IPS DF 19.7 (cell line): Measurements from ENCODE around the gene RPS24.

Experiments
- DNase-seq: peaks from one replicate; pipeline ENCODE4 v3.0.0-alpha.2; 2013; ENCODE audit warnings: low read depth, low spot score

The RPS24 gene

DNA sequence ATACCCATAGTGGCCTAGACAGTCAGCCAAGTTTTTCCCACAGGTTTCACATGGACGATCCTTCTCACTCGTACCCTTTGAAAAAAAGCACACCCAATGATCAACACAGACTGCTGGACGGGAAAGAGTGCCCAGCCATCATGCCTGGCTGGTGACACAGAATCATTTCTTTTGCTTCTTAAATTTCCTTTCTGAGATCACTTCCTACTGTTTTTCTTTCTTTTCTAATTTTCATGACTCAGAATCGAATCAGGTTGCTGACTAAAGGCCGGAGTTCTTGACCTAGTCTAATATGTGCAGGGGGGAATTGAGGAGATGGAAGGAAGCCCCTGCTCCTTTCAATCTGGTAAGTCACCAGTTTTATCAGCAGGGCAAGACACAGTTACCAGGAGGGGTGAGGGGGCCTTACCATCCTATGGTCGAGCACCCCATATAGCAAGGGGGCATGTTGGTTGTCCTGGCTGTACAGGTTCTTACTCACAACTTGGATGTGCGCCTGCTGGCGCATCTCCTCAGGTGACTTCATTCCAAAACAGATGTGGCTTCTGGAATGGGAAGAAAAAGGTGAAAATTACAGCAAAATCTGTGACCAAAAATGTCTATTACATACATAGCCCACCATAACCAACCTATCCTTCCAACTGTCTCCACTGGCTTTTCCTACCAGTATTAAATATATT is 7.8 kb upstream of the RPS24 start:
- DNase-seq = no peak

DNA sequence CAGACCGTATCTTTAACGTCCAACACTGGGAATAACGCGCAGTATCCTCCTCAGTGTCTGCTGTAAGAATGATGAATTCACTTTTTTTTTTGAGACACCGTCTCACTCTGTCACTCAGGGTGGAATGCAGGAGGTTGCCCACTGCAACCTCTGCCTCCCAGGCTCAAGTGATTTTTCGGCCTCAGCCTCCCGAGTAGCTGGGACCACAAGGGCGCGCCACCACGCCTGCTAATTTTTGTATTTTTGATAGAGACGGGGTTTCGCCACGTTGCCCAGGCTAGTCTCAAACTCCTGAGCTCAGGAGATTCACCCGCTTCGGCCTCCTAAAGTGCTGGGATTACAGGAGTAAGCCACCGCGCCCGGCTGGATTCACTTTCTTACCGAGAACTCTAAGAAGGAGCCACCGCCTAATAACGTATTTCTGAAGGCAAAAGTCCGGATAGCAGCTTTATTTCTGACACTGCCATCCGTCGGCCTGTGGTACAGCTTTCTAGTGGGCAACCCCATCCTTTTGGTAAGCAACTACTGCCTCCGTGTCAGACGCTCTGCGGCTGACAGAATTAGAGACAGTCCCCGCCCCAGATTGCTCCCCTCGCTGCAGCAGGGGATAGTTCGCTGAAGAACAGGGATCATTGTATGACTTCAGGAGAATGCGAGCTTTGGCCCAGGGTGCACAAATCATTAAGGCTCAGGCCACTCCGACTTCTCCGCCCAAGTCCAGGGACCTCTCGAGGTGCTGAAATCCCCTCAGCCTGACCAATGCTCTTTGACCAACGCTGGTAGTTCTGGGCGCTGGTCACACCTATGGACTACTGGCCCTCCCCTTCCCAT is 5.0 kb upstream of the RPS24 start:
- no peak for DNase-seq

- peak; percentile 93 for DNase-seq
Measured at GRCh38 chr10:78029269-78030226, 4.1 kb upstream of the RPS24 start, which contains the start of gene POLR3A. POLR3A (minus strand) TSS chr10:78029515; CDS start chr10:78029407, 108 bp downstream.

GRCh38 chr10:78033387-78033636 is 351 bp upstream of the RPS24 start:
- no peak for DNase-seq

DNA sequence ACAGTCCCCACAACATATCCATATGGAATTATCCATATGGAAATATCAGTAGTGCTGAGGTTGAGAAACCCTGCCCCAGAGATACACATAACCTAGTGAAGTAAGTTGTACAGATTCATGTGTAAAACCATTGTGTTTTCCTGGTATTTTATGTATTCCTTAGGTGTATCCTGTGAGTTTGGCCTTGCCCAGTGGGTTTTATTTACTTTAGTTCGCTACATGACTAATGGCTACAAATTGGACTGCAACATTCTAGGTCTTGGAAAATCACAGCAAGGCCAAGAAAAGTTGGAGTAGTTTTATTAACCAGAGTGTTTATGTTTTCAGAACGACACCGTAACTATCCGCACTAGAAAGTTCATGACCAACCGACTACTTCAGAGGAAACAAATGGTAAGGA is 1.4 kb downstream of the RPS24 start:
- no peak for DNase-seq

GRCh38 chr10:78035437-78035836 is 1.8 kb downstream of the RPS24 start:
- no peak for DNase-seq

- DNase-seq = no peak
Measured at GRCh38 chr10:78035933-78036583, 2.4 kb downstream of the RPS24 start.

DNA sequence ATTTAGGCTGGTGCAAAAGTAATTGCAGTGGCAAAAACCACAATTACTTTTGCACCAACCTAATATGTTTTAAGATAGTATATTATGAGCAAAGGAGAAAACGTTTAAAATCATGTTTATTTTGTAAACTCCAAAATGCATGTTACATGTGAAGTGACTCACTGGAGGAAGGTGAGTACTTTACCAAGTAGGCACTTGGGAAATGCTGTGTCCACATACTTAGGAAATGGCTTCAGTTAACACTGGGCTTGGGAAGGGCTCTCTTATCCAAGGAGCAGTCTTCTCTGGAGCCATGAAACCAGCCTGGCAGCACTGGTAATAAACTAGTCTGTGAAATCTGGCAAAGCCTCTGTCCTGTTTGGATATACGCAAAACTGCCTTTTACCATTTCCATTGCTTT is 4.4 kb downstream of the RPS24 start:
- DNase-seq = no peak

DNA sequence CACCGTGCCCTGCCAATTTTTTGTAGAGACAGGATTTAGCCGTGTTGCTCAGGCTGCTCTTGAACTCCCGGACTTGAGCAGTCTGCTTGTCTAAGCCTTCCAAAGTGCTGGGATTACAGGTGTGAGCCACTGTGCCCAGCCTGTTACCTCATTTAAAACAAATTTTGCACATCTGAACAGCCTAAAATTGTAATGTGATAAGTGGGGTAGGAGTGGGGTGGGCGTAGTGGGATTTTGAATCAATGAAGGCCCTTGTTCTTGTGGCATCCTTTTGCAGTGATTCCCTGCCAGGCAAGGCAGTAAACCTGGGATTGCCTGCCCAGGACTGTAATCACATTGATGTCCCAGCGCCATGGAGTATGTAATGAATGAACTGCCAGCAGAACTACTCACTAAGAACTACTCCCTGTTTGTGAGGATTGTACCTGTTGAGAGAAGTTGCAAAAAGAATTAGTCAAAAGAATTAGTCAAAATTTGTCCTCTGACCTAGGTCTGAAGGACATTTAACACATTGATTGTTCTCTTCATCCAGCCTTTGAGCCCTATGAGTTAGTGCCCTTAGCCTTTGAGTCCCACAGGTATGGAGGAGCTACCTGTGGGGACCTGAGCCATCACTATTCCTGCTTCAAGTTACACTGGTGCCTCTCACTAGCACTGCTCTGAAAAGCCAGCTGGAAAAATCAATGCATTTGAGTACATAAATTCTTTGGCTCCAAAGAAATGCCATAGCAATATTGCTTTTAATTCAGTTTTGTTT is 5.3 kb downstream of the RPS24 start:
- no peak for DNase-seq

DNA sequence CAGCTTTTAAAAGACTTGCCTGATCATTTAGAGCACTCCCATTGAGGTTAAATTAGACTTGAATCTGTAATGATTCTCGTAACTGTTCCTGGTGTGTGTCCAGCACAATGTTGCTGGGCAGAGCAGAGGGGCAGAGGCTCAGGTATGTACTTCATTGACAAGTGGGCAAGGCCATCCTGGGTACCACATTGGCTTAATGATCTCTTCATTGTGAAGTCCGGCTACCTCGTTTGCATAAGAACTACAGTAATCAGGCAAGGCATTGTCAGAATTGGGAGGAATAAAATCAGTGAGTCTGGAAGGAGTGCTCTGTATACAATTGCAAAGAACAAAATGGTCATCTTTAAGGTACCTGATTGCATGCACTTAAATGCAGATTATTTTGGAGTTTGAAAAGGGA is 6.1 kb downstream of the RPS24 start:
- DNase-seq = no peak

- no peak for DNase-seq
Measured at GRCh38 chr10:78041170-78042057, 7.8 kb downstream of the RPS24 start.

GRCh38 chr10:78042058-78042751 is 8.5 kb downstream of the RPS24 start:
- DNase-seq = no peak

GRCh38 chr10:78042752-78043104 is 9.1 kb downstream of the RPS24 start:
- no peak for DNase-seq

GRCh38 chr10:78044179-78044578 is 10.5 kb downstream of the RPS24 start:
- DNase-seq = no peak

GRCh38 chr10:78044699-78045098 is 11.0 kb downstream of the RPS24 start:
- DNase-seq = no peak

DNA sequence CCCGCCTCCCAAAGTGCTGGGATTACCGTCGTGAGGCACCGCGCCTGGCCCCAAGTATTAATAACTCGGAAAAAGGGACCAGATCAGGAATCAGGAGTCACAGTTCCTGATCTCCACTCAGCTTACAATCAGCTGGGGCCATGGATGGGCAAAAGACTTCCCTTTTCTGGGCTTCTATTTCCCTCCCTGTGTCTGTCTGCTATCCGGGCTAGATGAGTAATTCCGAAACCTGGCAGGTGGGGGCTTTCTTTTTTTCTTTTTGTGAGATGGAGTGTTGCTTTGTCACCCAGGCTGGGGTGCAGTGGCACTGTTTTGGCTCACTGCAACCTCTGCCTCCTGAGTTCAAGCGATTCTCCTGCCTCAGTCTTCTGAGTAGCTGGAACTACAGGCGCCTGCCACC is 11.6 kb downstream of the RPS24 start:
- no peak for DNase-seq

DNA sequence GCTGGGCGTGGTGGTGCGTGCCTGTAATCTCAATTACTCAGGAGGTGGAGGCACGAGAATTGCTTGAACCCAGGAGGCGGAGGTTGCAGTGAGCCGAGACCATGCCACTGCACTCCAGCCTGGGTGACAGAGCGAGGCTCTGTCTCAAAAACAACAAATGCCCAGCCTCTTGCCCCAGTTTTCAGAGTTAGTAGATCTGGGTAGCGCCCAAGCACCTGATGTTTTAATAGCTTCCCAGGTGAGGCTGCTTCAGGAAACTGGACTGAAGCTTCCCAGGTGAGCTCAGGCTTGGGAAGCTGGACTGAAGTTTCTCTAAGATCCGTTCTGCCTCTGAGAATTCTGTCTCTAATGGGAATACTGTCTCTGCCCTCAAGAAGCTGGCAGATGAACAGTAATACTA is 12.2 kb downstream of the RPS24 start:
- DNase-seq = no peak

GRCh38 chr10:78046711-78047269 is 13.1 kb downstream of the RPS24 start:
- no peak for DNase-seq

DNA sequence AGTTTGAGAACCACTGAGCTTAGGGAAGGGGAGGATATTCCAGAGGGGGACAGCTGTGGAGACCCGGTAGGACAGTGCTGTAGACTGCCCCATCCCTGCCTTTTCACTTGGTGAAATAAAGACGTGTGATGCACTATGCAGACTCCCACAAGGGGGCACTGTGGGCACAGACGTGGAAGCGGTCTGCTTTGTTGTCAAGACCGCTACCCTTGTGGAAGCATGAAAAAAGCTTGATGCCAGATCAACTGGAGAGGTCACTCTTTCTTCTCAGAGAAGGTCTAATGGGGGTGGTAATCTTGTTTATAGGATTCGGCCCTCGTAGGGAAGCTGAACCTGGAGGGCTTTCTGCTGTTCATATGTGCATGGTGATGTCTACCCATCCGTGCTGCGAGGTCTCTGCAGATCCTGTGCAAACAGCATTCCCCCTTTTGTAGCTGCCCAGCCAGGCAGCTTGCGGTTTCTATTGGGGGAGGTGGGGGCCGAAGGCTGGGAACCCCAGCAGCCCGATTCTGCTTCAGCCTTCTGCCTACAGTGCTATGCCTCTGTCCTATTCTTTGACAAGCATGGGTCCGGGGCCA is 13.7 kb downstream of the RPS24 start:
- peak; percentile 82 for DNase-seq
